DND-41 (cell line): ENCODE results near the gene PPP1R14C.

Experiments used
- CTCF ChIP-seq: IDR thresholded peaks from 2 replicates; pipeline ENCODE4 v1.5.1; 2012; ENCODE audit warnings: borderline replicate concordance, low read length, moderate library complexity, mild to moderate bottlenecking; ENCODE audit not compliant: poor library complexity, severe bottlenecking; ENCODE audit errors: extremely low read depth
- EZH2 ChIP-seq: IDR thresholded peaks from 3 replicates; pipeline ENCODE4 v1.6.1; 2012; ENCODE audit warnings: borderline replicate concordance, low read depth, mild to moderate bottlenecking, moderate library complexity, low read length, inconsistent platforms; ENCODE audit not compliant: severe bottlenecking

- TF ChIP-seq EZH2 (no peak), CTCF (no peak)
Measured at GRCh38 chr6:150138638-150139037, 4.2 kb upstream of the PPP1R14C start.
